GM13976 (cell line): ENCODE data around the gene ZNF234.

Source experiments
- DNase-seq: peaks from one replicate; pipeline ENCODE4 v3.0.0; 2012; ENCODE audit warnings: low spot score
- CTCF ChIP-seq: IDR thresholded peaks from 2 replicates; pipeline ENCODE4 v1.5.1; 2012; ENCODE audit warnings: borderline replicate concordance, mild to moderate bottlenecking; ENCODE audit not compliant: insufficient read depth; ENCODE audit errors: extremely low read depth, missing control alignments, control extremely low read depth
- in situ Hi-C: fragments of 300-500 bp; cut with MboI; formaldehyde crosslinking; loops from one replicate; pipeline ENCODE4 v1.12.0; 2022; ENCODE audit warnings: low sequenced_read_pairs, mixed read lengths, inconsistent platforms; ENCODE audit not compliant: unreplicated experiment

Gene ZNF234

GRCh38 chr19:44141191-44142058, at the start of gene ZNF234:
TSS of gene ZNF234 (plus strand) at chr19:44141554. CDS start at chr19:44144633, 3,079 bp downstream.
- in situ Hi-C loops, result no loop called here
- peak; percentile 87 for DNase-seq
- TF ChIP-seq CTCF, result no peak

GRCh38 chr19:44092108-44092507, 49.2 kb upstream of the ZNF234 start:
- in situ Hi-C loops, result no loop called here
- DNase-seq, result no peak
- TF ChIP-seq CTCF, result no peak

GRCh38 chr19:44093931-44094765, 47.2 kb upstream of the ZNF234 start, which contains the start of gene ZNF224:
TSS of gene ZNF224 (plus strand) at chr19:44094361. CDS start at chr19:44097874, 3,513 bp downstream.
- TF ChIP-seq CTCF, result no peak
- DNase-seq, result peak; percentile 90
- in situ Hi-C loops, result no loop called here

GRCh38 chr19:44107751-44108150, 33.6 kb upstream of the ZNF234 start:
- no peak for DNase-seq
- no peak for TF ChIP-seq CTCF
- in situ Hi-C loops, result no loop called here

GRCh38 chr19:44109458-44109857, 31.9 kb upstream of the ZNF234 start:
- in situ Hi-C loops, result no loop called here
- TF ChIP-seq CTCF, result no peak
- no peak for DNase-seq

GRCh38 chr19:44111910-44112463, 29.4 kb upstream of the ZNF234 start:
- no peak for TF ChIP-seq CTCF
- in situ Hi-C loops, result no loop called here
- DNase-seq, result no peak
